Measurements from ENCODE around the gene FHAD1. TPM values are rescaled to one million over a fixed set of nuclear protein-coding genes. Genes with fewer than 3 reads are reported as not detected.
"Not testable (repeated sequence)": the region's sequence is repeated elsewhere in the genome, so short reads cannot be mapped to it uniquely, and the experiment has no call there.

Gene FHAD1
- total and polyA plus RNA-seq, 4 donors = under 0.01 to 0.13 (median 0.05) TPM; not detected in 1

DNA sequence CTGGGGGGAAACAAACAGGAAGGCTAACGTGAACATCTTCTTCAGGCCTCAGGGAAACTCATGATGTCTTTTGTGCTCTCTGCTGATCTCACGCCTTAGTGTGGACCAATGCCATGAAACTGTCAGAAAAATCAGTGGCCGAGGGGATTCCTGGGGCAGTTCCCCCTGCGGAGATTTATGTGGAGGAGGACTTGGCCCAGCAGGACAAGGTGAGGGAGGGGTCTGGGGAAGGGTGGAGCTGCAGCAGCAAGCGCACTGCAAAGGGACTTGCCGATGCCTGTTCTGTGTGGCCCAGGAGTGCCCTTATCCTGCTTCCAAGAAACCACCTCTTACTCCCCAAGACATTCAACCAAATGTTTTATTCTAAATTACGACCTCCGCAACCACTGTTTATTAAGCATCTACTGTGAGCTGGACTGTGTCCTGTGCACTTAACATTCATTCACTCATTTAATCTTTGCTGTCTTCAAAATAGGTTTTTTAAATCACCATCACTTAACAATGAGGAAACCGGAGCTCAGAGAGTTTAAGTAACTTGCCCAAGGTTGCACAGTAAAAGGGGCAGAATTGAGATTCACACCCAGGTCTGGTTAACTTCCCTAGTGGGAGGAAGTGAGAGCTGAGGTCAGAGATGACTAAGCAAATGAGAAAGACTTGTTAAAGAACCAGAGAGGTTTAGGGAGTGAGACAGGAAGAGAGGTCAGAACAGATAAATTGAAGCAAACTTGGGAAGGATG lies 49.7 kb downstream of the FHAD1 start:
- Histone ChIP-seq H3K27me3 (ENCODE audit: control insufficient read depth in 4 of 4, insufficient read depth in 4 of 4, low read length in 3 of 4) (no peaks in the 10 kb centered on the region), H3K9me3 (ENCODE audit: control insufficient read depth in 4 of 4, low read length in 3 of 4) (peaks cover 0 to under 1% (median 0%) of the 10 kb centered on the region in 4 donors), H3K4me1 (ENCODE audit: control insufficient read depth in 4 of 4, insufficient read depth in 4 of 4, low read length in 3 of 4) (no peaks in the 10 kb centered on the region), H3K36me3 (ENCODE audit: control insufficient read depth in 4 of 4, insufficient read depth in 3 of 4, low read depth in 1 of 4, low read length in 3 of 4) (no peaks in the 10 kb centered on the region), H3K4me3 (ENCODE audit: low read depth in 1 of 3, low read length in 3 of 3) (no peak overlapping the region), H3K27ac (ENCODE audit: low read depth in 1 of 2, low read length in 2 of 2) (no peak overlapping the region), H3K9ac (ENCODE audit: low read depth in 1 of 2, low read length in 2 of 2) (no peak overlapping the region)
- 85% methylated on average over 9 of the region's 9 CpGs for WGBS
- TF ChIP-seq REST (IDR thresholded peaks at IDR 0.05) (no peak), EGR1 (IDR thresholded peaks at IDR 0.05; ENCODE audit: low read depth in 2 of 2) (no peak), SP1 (IDR thresholded peaks at IDR 0.05) (no peak), RXRA (IDR thresholded peaks at IDR 0.05) (no peak), ATF3 (IDR thresholded peaks at IDR 0.05) (no peak), FOXA1 (IDR thresholded peaks at IDR 0.05) (no peak), NR2F2 (IDR thresholded peaks at IDR 0.05) (no peak), JUND (IDR thresholded peaks at IDR 0.05) (no peak), MAX (IDR thresholded peaks at IDR 0.05) (no peak), RAD21 (IDR thresholded peaks at IDR 0.05) (no peak), GABPA (IDR thresholded peaks at IDR 0.05 in 1 of 2, conservative IDR thresholded peaks at IDR 0.05 in 1 of 2) (no peak), FOXA2 (IDR thresholded peaks at IDR 0.05) (no peak)
- TF ChIP-seq, protein P1, sequence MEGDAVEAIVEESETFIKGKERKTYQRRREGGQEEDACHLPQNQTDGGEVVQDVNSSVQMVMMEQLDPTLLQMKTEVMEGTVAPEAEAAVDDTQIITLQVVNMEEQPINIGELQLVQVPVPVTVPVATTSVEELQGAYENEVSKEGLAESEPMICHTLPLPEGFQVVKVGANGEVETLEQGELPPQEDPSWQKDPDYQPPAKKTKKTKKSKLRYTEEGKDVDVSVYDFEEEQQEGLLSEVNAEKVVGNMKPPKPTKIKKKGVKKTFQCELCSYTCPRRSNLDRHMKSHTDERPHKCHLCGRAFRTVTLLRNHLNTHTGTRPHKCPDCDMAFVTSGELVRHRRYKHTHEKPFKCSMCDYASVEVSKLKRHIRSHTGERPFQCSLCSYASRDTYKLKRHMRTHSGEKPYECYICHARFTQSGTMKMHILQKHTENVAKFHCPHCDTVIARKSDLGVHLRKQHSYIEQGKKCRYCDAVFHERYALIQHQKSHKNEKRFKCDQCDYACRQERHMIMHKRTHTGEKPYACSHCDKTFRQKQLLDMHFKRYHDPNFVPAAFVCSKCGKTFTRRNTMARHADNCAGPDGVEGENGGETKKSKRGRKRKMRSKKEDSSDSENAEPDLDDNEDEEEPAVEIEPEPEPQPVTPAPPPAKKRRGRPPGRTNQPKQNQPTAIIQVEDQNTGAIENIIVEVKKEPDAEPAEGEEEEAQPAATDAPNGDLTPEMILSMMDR (IDR thresholded peaks at IDR 0.05; ENCODE audit: low read depth, low read length, missing input control) = no peak
- TF ChIP-seq, protein P2, sequence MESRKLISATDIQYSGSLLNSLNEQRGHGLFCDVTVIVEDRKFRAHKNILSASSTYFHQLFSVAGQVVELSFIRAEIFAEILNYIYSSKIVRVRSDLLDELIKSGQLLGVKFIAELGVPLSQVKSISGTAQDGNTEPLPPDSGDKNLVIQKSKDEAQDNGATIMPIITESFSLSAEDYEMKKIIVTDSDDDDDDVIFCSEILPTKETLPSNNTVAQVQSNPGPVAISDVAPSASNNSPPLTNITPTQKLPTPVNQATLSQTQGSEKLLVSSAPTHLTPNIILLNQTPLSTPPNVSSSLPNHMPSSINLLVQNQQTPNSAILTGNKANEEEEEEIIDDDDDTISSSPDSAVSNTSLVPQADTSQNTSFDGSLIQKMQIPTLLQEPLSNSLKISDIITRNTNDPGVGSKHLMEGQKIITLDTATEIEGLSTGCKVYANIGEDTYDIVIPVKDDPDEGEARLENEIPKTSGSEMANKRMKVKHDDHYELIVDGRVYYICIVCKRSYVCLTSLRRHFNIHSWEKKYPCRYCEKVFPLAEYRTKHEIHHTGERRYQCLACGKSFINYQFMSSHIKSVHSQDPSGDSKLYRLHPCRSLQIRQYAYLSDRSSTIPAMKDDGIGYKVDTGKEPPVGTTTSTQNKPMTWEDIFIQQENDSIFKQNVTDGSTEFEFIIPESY (IDR thresholded peaks at IDR 0.05) = no peak
- DNase-seq (ENCODE audit: low spot score) = no peak

DNA sequence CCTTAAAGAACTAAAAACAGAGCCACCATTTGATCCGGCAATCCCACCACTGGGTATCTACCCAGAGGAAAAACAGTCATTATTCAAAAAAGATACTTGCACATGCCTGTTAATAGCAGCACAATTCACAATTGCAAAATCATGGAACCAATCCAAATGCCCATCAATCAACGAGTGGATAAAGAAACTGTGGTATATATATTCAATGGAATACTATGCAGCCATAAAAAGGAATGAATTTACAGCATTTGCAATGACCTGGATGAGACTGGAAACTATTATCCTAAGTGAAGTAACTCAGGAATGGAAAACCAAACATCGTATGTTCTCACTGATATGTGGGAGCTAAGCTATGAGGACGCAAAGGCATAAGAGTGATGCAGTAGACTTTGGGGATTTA lies 51.0 kb downstream of the FHAD1 start:
- not testable (repeated sequence) for H3K27me3 ChIP-seq (ENCODE audit: control insufficient read depth in 4 of 4, insufficient read depth in 4 of 4, low read length in 3 of 4); H3K27ac ChIP-seq (ENCODE audit: low read depth in 1 of 2, low read length in 2 of 2); H3K9ac ChIP-seq (ENCODE audit: low read depth in 1 of 2, low read length in 2 of 2); H3K9me3 ChIP-seq (ENCODE audit: control insufficient read depth in 4 of 4, low read length in 3 of 4); H3K36me3 ChIP-seq (ENCODE audit: control insufficient read depth in 4 of 4, insufficient read depth in 3 of 4, low read depth in 1 of 4, low read length in 3 of 4); H3K4me3 ChIP-seq (ENCODE audit: low read depth in 1 of 3, low read length in 3 of 3); H3K4me1 ChIP-seq (ENCODE audit: control insufficient read depth in 4 of 4, insufficient read depth in 4 of 4, low read length in 3 of 4); DNase-seq (ENCODE audit: low spot score)
- 94% methylated on average over 4 of the region's 4 CpGs for WGBS

Data from liver (tissue), 9 donors.